H9 (cell line): ENCODE measurements around the gene DNAH1. TPM values are rescaled to one million over a fixed set of nuclear protein-coding genes. Genes with fewer than 3 reads are reported as not detected.

Experiments used
- DNase-seq: peaks from one replicate; pipeline ENCODE4 v3.0.0-alpha.2; 2017
- H2AFZ ChIP-seq: one replicate; pipeline ENCODE4 v1.6.1; 2013; ENCODE audit warnings: mild to moderate bottlenecking, low read length, control low read depth, moderate library complexity
- H2AK5ac ChIP-seq: 2 replicates; pipeline ENCODE4 v1.6.1; 2013; ENCODE audit warnings: low read length, control low read depth, mixed read lengths; ENCODE audit not compliant: insufficient read length
- H2BK120ac ChIP-seq: one replicate; pipeline ENCODE4 v1.6.1; 2013; ENCODE audit warnings: low read depth, mild to moderate bottlenecking, low read length, control low read depth, inconsistent platforms; ENCODE audit not compliant: poor library complexity, severe bottlenecking
- H2BK12ac ChIP-seq: 2 replicates; pipeline ENCODE4 v1.6.1; 2013; ENCODE audit warnings: low read length, control low read depth, mixed read lengths, low read depth; ENCODE audit not compliant: insufficient read length
- H2BK15ac ChIP-seq: 2 replicates; pipeline ENCODE4 v1.6.1; 2013; ENCODE audit warnings: low read depth, low read length, control low read depth
- H2BK20ac ChIP-seq: one replicate; pipeline ENCODE4 v1.6.1; 2013; ENCODE audit warnings: low read depth, mild to moderate bottlenecking, low read length, control low read depth, inconsistent platforms; ENCODE audit not compliant: poor library complexity, severe bottlenecking
- H2BK5ac ChIP-seq: 2 replicates; pipeline ENCODE4 v1.6.1; 2013; ENCODE audit warnings: low read length, control low read depth, mixed read lengths; ENCODE audit not compliant: insufficient read length
- H3K14ac ChIP-seq: 2 replicates; pipeline ENCODE4 v1.6.1; 2013; ENCODE audit warnings: low read length, control low read depth; ENCODE audit not compliant: insufficient read depth
- H3K18ac ChIP-seq: 2 replicates; pipeline ENCODE4 v1.6.1; 2013; ENCODE audit warnings: low read depth, mild to moderate bottlenecking, mixed read lengths, low read length, control low read depth; ENCODE audit not compliant: insufficient read length
- H3K23ac ChIP-seq: 2 replicates; pipeline ENCODE4 v1.6.1; 2013; ENCODE audit warnings: low read length, control low read depth, mixed read lengths, low read depth; ENCODE audit not compliant: insufficient read length
- H3K23me2 ChIP-seq: 2 replicates; pipeline ENCODE4 v1.6.1; 2013; ENCODE audit warnings: low read depth, mild to moderate bottlenecking, mixed read lengths, low read length, control low read depth; ENCODE audit not compliant: insufficient read length, poor library complexity, severe bottlenecking
- H3K27ac ChIP-seq: 2 replicates; pipeline ENCODE4 v1.5.1; 2013; ENCODE audit warnings: low read length, control low read depth, mixed read lengths, low read depth; ENCODE audit not compliant: insufficient read length
- H3K27me3 ChIP-seq: 2 replicates; pipeline ENCODE4 v1.6.1; 2013; ENCODE audit warnings: low read length, control low read depth, inconsistent platforms; ENCODE audit not compliant: insufficient read depth
- H3K4ac ChIP-seq: 2 replicates; pipeline ENCODE4 v1.6.1; 2013; ENCODE audit warnings: low read depth, mild to moderate bottlenecking, control low read depth, inconsistent platforms, low read length, moderate library complexity
- H3K4me1 ChIP-seq: 2 replicates; pipeline ENCODE4 v1.6.1; 2013; ENCODE audit warnings: low read length, control low read depth, inconsistent platforms; ENCODE audit not compliant: insufficient read depth
- H3K4me2 ChIP-seq: 2 replicates; pipeline ENCODE4 v1.6.1; 2013; ENCODE audit warnings: low read length, control low read depth, mixed read lengths; ENCODE audit not compliant: insufficient read length, insufficient read depth
- H3K56ac ChIP-seq: 2 replicates; pipeline ENCODE4 v1.6.1; 2013; ENCODE audit warnings: low read depth, mild to moderate bottlenecking, mixed read lengths, low read length, control low read depth; ENCODE audit not compliant: insufficient read length
- H3K79me1 ChIP-seq: 2 replicates; pipeline ENCODE4 v1.6.1; 2013; ENCODE audit warnings: low read depth, mild to moderate bottlenecking, moderate library complexity, low read length, control low read depth, inconsistent platforms; ENCODE audit not compliant: insufficient read depth, poor library complexity, severe bottlenecking
- H3K79me2 ChIP-seq: 2 replicates; pipeline ENCODE4 v1.6.1; 2013; ENCODE audit warnings: low read length, control low read depth, inconsistent platforms; ENCODE audit not compliant: insufficient read depth
- H3K9ac ChIP-seq: 2 replicates; pipeline ENCODE4 v1.6.1; 2013; ENCODE audit warnings: low read length, control low read depth, mixed read lengths; ENCODE audit not compliant: insufficient read length; ENCODE audit errors: extremely low read depth
- H3K9me3 ChIP-seq: one replicate; pipeline ENCODE4 v1.6.1; 2013; ENCODE audit warnings: low read depth, low read length, inconsistent platforms; ENCODE audit not compliant: control insufficient read depth
- H3T11ph ChIP-seq: one replicate; pipeline ENCODE4 v1.6.1; 2013; ENCODE audit warnings: mild to moderate bottlenecking, low read length, control low read depth, inconsistent platforms
- H4K20me1 ChIP-seq: one replicate; pipeline ENCODE4 v1.6.1; 2013; ENCODE audit not compliant: control insufficient read depth, insufficient read length, insufficient read depth
- H4K5ac ChIP-seq: 2 replicates; pipeline ENCODE4 v1.6.1; 2013; ENCODE audit warnings: low read depth, mild to moderate bottlenecking, mixed read lengths, low read length, control low read depth; ENCODE audit not compliant: insufficient read length
- H4K8ac ChIP-seq: replicated peaks from 2 replicates; pipeline ENCODE4 v1.6.1; 2013; ENCODE audit warnings: low read length, control low read depth, mixed read lengths, low read depth; ENCODE audit not compliant: insufficient read length
- H4K91ac ChIP-seq: 2 replicates; pipeline ENCODE4 v1.6.1; 2013; ENCODE audit warnings: low read depth, mild to moderate bottlenecking, moderate library complexity, mixed read lengths, low read length, control low read depth; ENCODE audit not compliant: insufficient read length
- H3K27ac Mint-ChIP-seq, 3 experiments: 2 replicates in 2 of 3; 3 replicates in 1 of 3; pipeline ENCODE4 v1.8.0; 2020 to 2021; ENCODE audit warnings: mixed read lengths in 3 of 3, mild to moderate bottlenecking in 1 of 3, moderate library complexity in 1 of 3
- H3K27me3 Mint-ChIP-seq: 2 replicates; pipeline ENCODE4 v1.8.0; 2021; ENCODE audit warnings: low read depth, mild to moderate bottlenecking, moderate library complexity, mixed read lengths
- H3K36me3 Mint-ChIP-seq, 3 experiments: 2 replicates in 2 of 3; 3 replicates in 1 of 3; pipeline ENCODE4 v1.8.0; 2020 to 2021; ENCODE audit warnings: low read depth in 3 of 3, mixed read lengths in 3 of 3; ENCODE audit not compliant: insufficient read depth in 1 of 3
- H3K4me1 Mint-ChIP-seq, 2 experiments: 2 replicates each; pipeline ENCODE4 v1.8.0; 2020; ENCODE audit warnings: mixed read lengths in 2 of 2
- H3K4me3 Mint-ChIP-seq, 2 experiments: 2 replicates in 1 of 2; 3 replicates in 1 of 2; pipeline ENCODE4 v1.8.0; 2020 to 2021; ENCODE audit warnings: mild to moderate bottlenecking in 2 of 2, mixed read lengths in 2 of 2, moderate library complexity in 1 of 2
- H3K9me3 Mint-ChIP-seq, 2 experiments: 2 replicates in 1 of 2; 3 replicates in 1 of 2; pipeline ENCODE4 v1.8.0; 2020; ENCODE audit warnings: mild to moderate bottlenecking in 2 of 2, mixed read lengths in 2 of 2, moderate library complexity in 1 of 2
- CTCF ChIP-seq: fragments of 200-600 bp; sonication (generic); conservative IDR thresholded peaks from 3 replicates; pipeline ENCODE4 v1.8.0; 2021; ENCODE audit warnings: antibody characterized with exemption, mild to moderate bottlenecking
- WGBS: extraction: QIAGEN DNeasy Blood & Tissue Kit; methylation state at CpG from one replicate; pipeline ENCODE4 v1.1.7; 2013; ENCODE audit warnings: missing lambda C conversion rate, low lambda C conversion rate, mixed read lengths; ENCODE audit not compliant: insufficient read length; ENCODE audit errors: extremely low coverage; 5-methylcytosine and 5-hydroxymethylcytosine counted together
- total RNA-seq: library from RNA; stranded (reverse); gene quantifications from 2 replicates; pipeline ENCODE4 v1.2.1, GENCODE V29; 2021

DNAH1 gene
- total RNA-seq, 1 experiment from 2014 or later: 2.0 TPM

GRCh38 chr3:52298149-52299098 is 17.7 kb upstream of the DNAH1 start:
- H3K9ac ChIP-seq: no peak overlapping the region
- peak; percentile 44 for DNase-seq

More at GRCh38 chr3:52298149-52299098, 17.7 kb upstream of the DNAH1 start:
- H2AFZ ChIP-seq: no peak overlapping the region
- Mint-ChIP-seq H3K27me3 (peaks cover 13% of the 10 kb centered on the region), H3K27ac (peak overlapping the region in 1 of 3 experiments; percentile 57; a peak in 3 of 7 replicates), H3K4me3 (peak overlapping the region; percentile 14 to 81), H3K4me1 (peaks cover 25 to 32% of the 10 kb centered on the region in 2 experiments), H3K9me3 (no peaks in the 10 kb centered on the region), H3K36me3 (no peaks in the 10 kb centered on the region; a peak in 1 of 7 replicates)
- H2AK5ac ChIP-seq: no peak overlapping the region
- H3K4me2 ChIP-seq: peak overlapping the region; percentile 62
- H3K79me2 ChIP-seq: no peaks in the 10 kb centered on the region
- H4K8ac ChIP-seq: no peak overlapping the region
- no peaks in the 10 kb centered on the region for H3K27me3 ChIP-seq
- no peak overlapping the region for H2BK15ac ChIP-seq
- no peak overlapping the region for H2BK20ac ChIP-seq
- H3K14ac ChIP-seq: peak overlapping the region; percentile 6; the same call in 1 of the 2 replicates
- WGBS: no CpG with 5 or more reads among the region's 17 CpGs
- H3K9me3 ChIP-seq: no peaks in the 10 kb centered on the region
- H2BK120ac ChIP-seq: no peak overlapping the region
- no peak overlapping the region for H2BK12ac ChIP-seq
- H3K56ac ChIP-seq: no peak overlapping the region
- H2BK5ac ChIP-seq: no peak overlapping the region
- TF ChIP-seq CTCF: no peak
- no peak overlapping the region for H3K23ac ChIP-seq
- H4K20me1 ChIP-seq: no peaks in the 10 kb centered on the region
- H4K5ac ChIP-seq: no peak overlapping the region
- no peak overlapping the region for H3T11ph ChIP-seq
- no peaks in the 10 kb centered on the region for H3K79me1 ChIP-seq
- H4K91ac ChIP-seq: no peak overlapping the region
- no peak overlapping the region for H3K4ac ChIP-seq
- H3K27ac ChIP-seq: no peak overlapping the region
- no peak overlapping the region for H3K18ac ChIP-seq
- peaks cover 10% of the 10 kb centered on the region for H3K23me2 ChIP-seq
- H3K4me1 ChIP-seq: peaks cover 2% of the 10 kb centered on the region; the same call in 1 of the 2 replicates
